ENCODE results near the gene ANKRD12. TPM values are rescaled to one million over a fixed set of nuclear protein-coding genes. Genes with fewer than 3 reads are reported as not detected.
A peak's percentile ranks its signal among the peaks of the same experiment; 100 is the strongest.

ANKRD12 gene
- total and polyA plus RNA-seq, 2 donors (not counting 1 experiment from before 2014, with no cell fraction given) = 13.0 to 53.3 TPM

DNA sequence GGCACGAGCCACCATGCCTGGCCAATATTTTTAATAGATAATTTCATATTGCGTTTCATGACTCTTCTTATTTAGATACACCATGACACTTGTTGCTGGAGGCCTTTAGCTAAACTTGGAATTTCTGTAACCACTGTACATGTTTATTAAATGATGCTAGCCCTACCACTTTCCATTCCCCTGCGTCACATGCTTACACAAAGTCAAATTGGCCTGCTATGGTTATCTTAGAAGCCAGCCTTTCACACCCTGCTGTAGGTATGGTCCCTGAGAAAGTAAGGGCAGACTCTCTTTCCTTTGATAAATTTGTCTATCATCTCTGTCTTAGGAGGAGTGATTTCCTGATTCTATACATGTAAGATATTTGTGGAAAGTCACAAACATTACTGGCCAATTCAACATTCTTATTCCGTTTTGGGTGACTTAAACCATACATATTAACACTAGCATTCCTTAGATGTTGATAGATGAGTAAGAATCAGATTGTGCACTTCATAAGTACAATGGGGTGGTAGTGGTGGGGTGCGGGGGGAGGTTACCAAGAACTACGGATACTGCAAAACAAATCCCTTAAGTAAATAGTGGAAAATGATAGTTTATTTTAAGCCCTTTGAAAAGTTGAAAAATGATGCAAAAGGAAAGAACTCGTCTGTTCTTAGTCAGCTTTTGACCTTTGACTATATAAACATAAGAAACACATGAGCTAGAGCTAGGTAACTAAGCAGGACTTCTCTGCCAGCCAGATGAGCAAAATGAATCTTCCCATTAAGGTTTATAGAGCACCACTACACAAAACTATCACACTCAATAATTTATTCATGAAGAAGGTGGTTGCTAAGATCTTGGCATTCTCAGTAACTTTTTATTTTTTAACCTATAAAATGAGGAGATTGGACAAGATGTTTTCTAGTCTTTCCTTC is 42.0 kb upstream of the ANKRD12 start:
- H3K27ac ChIP-seq (ENCODE audit: insufficient read depth, low read length) = peak overlapping the region; percentile 92
- peak; percentile 83 to 90 for DNase-seq (ENCODE audit: low read depth in 2 of 2)
- H3K79me2 ChIP-seq (ENCODE audit: control insufficient read depth, insufficient read depth, low read length) = no peaks in the 10 kb centered on the region
- peaks cover 12% of the 10 kb centered on the region for H3K4me1 ChIP-seq (ENCODE audit: control insufficient read depth, extremely low read depth, insufficient read depth, low read length)
- H3K4me3 ChIP-seq (replicated peaks in 1 of 4; ENCODE audit: control extremely low read depth in 1 of 4, insufficient read depth in 1 of 4, low read depth in 3 of 4, low read length in 4 of 4) = no peak overlapping the region
- no peaks in the 10 kb centered on the region for H3K27me3 ChIP-seq (ENCODE audit: control insufficient read depth, insufficient read depth, low read length)
- H3K9me3 ChIP-seq (ENCODE audit: control insufficient read depth, insufficient read depth, low read depth, low read length) = no peaks in the 10 kb centered on the region
- H3K36me3 ChIP-seq (ENCODE audit: control insufficient read depth, insufficient read depth, low read length) = no peaks in the 10 kb centered on the region
- no peaks in the 10 kb centered on the region for H4K20me1 ChIP-seq (ENCODE audit: control insufficient read depth, extremely low read depth, insufficient read depth, low read length)
- no peak overlapping the region for H2AFZ ChIP-seq (ENCODE audit: low read length)
- peak overlapping the region; percentile 86 for H3K4me2 ChIP-seq (ENCODE audit: extremely low read depth, insufficient read depth, low read length)
- TF ChIP-seq, protein P1, sequence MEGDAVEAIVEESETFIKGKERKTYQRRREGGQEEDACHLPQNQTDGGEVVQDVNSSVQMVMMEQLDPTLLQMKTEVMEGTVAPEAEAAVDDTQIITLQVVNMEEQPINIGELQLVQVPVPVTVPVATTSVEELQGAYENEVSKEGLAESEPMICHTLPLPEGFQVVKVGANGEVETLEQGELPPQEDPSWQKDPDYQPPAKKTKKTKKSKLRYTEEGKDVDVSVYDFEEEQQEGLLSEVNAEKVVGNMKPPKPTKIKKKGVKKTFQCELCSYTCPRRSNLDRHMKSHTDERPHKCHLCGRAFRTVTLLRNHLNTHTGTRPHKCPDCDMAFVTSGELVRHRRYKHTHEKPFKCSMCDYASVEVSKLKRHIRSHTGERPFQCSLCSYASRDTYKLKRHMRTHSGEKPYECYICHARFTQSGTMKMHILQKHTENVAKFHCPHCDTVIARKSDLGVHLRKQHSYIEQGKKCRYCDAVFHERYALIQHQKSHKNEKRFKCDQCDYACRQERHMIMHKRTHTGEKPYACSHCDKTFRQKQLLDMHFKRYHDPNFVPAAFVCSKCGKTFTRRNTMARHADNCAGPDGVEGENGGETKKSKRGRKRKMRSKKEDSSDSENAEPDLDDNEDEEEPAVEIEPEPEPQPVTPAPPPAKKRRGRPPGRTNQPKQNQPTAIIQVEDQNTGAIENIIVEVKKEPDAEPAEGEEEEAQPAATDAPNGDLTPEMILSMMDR (conservative IDR thresholded peaks at IDR 0.05 in 1 of 2, IDR thresholded peaks at IDR 0.05 in 1 of 2; ENCODE audit: low read depth in 1 of 2, low read length in 2 of 2) = no peak
- TF ChIP-seq EZH2 (IDR thresholded peaks at IDR 0.05; ENCODE audit: low read length, missing control alignments) = no peak
- H3K9ac ChIP-seq (ENCODE audit: insufficient read depth, low read length) = peak overlapping the region; percentile 41

DNA sequence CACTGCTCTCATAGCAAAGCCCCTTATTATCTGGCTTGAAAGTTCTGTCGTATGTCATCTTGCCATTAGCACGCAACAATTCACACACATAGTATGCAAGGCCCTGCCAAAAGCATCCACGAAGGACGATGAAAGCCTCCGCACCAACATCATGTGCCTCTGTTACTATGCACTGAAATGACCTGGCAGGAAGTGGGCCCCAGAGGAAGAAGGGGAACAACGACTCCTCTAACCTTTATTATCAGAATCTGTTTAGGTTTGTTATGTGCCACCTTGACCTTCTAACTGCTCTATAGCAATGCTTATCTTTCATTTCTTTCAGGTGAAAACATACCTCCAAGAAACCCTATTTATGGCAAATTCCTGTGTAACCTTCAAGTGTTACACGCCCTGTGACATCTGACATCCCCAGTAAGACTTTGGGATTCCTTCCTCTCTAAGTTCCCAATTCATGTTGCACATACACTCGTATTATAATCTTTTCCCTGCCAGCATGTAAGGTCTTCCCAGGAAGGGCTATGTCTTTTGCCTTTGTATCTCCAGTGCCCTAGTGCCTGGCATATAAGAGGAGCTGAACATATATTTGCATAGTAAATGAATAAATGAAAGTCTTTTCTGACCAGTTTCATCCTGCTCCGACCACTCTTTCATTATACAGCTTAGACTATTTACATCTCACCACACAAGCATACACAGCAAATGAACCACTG is 41.1 kb upstream of the ANKRD12 start:
- no peaks in the 10 kb centered on the region for H3K9me3 ChIP-seq (ENCODE audit: control insufficient read depth, insufficient read depth, low read depth, low read length)
- peak overlapping the region; percentile 26 for H2AFZ ChIP-seq (ENCODE audit: low read length)
- no peaks in the 10 kb centered on the region for H3K79me2 ChIP-seq (ENCODE audit: control insufficient read depth, insufficient read depth, low read length)
- H3K4me2 ChIP-seq (ENCODE audit: extremely low read depth, insufficient read depth, low read length) = peak overlapping the region; percentile 11
- TF ChIP-seq, protein P1 (conservative IDR thresholded peaks at IDR 0.05 in 1 of 2, IDR thresholded peaks at IDR 0.05 in 1 of 2; ENCODE audit: low read depth in 1 of 2, low read length in 2 of 2) = no peak
- TF ChIP-seq EZH2 (IDR thresholded peaks at IDR 0.05; ENCODE audit: low read length, missing control alignments) = no peak
- H3K4me1 ChIP-seq (ENCODE audit: control insufficient read depth, extremely low read depth, insufficient read depth, low read length) = peaks cover 12% of the 10 kb centered on the region
- H3K27me3 ChIP-seq (ENCODE audit: control insufficient read depth, insufficient read depth, low read length) = no peaks in the 10 kb centered on the region
- DNase-seq (ENCODE audit: low read depth in 2 of 2) = peak; percentile 43 to 59
- H3K9ac ChIP-seq (ENCODE audit: insufficient read depth, low read length) = no peak overlapping the region
- no peak overlapping the region for H3K4me3 ChIP-seq (replicated peaks in 1 of 4; ENCODE audit: control extremely low read depth in 1 of 4, insufficient read depth in 1 of 4, low read depth in 3 of 4, low read length in 4 of 4)
- H3K27ac ChIP-seq (ENCODE audit: insufficient read depth, low read length) = peak overlapping the region; percentile 92
- H3K36me3 ChIP-seq (ENCODE audit: control insufficient read depth, insufficient read depth, low read length) = no peaks in the 10 kb centered on the region
- H4K20me1 ChIP-seq (ENCODE audit: control insufficient read depth, extremely low read depth, insufficient read depth, low read length) = no peaks in the 10 kb centered on the region

DNA sequence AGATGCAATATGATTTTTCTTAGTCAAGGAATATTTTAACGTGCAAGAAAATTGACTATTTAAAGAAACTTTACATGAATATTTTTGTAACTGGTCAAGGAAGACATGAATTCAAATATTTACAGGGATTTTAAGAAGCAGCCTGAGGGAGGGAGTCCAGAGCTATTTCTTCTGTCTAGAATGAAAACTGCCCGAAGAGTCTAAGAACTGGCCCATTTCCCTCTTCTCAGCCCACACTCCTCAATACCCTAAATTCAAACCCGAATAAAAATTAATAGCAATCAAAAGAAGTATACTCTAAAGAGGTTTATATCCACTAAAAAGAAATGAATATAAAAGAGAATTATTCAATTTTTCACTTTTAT is 40.6 kb upstream of the ANKRD12 start:
- Histone ChIP-seq H3K27ac (ENCODE audit: insufficient read depth, low read length) (peak overlapping the region; percentile 92), H4K20me1 (ENCODE audit: control insufficient read depth, extremely low read depth, insufficient read depth, low read length) (no peaks in the 10 kb centered on the region), H3K9me3 (ENCODE audit: control insufficient read depth, insufficient read depth, low read depth, low read length) (no peaks in the 10 kb centered on the region), H3K36me3 (ENCODE audit: control insufficient read depth, insufficient read depth, low read length) (no peaks in the 10 kb centered on the region), H3K27me3 (ENCODE audit: control insufficient read depth, insufficient read depth, low read length) (no peaks in the 10 kb centered on the region), H3K4me3 (replicated peaks in 1 of 4; ENCODE audit: control extremely low read depth in 1 of 4, insufficient read depth in 1 of 4, low read depth in 3 of 4, low read length in 4 of 4) (no peak overlapping the region), H3K4me2 (ENCODE audit: extremely low read depth, insufficient read depth, low read length) (no peak overlapping the region), H3K9ac (ENCODE audit: insufficient read depth, low read length) (no peak overlapping the region), H2AFZ (ENCODE audit: low read length) (no peak overlapping the region), H3K4me1 (ENCODE audit: control insufficient read depth, extremely low read depth, insufficient read depth, low read length) (peaks cover 12% of the 10 kb centered on the region), H3K79me2 (ENCODE audit: control insufficient read depth, insufficient read depth, low read length) (no peaks in the 10 kb centered on the region)
- no peak for DNase-seq (ENCODE audit: low read depth in 2 of 2)
- TF ChIP-seq, protein P1 (conservative IDR thresholded peaks at IDR 0.05 in 1 of 2, IDR thresholded peaks at IDR 0.05 in 1 of 2; ENCODE audit: low read depth in 1 of 2, low read length in 2 of 2) = no peak
- no peak for TF ChIP-seq EZH2 (IDR thresholded peaks at IDR 0.05; ENCODE audit: low read length, missing control alignments)
